OCI-LY1 (cell line): ENCODE results near the gene ADAMTS10.

Experiments used
- EZH2 ChIP-seq: fragments of 200-600 bp; sonication (generic), shearing (Covaris generic); IDR thresholded peaks from 2 replicates; pipeline ENCODE4 v1.8.0; 2017; ENCODE audit warnings: borderline replicate concordance, mixed run types, mild to moderate bottlenecking, antibody characterized with exemption, low read length, moderate library complexity, mixed read lengths
- TF ChIP-seq, protein P1 (sequence below): fragments of 200-600 bp; sonication (generic), shearing (Covaris generic); IDR thresholded peaks from 2 replicates; pipeline ENCODE4 v1.5.1; 2017; ENCODE audit warnings: mild to moderate bottlenecking, antibody characterized with exemption, low read length, moderate library complexity, mixed read lengths

DNA sequence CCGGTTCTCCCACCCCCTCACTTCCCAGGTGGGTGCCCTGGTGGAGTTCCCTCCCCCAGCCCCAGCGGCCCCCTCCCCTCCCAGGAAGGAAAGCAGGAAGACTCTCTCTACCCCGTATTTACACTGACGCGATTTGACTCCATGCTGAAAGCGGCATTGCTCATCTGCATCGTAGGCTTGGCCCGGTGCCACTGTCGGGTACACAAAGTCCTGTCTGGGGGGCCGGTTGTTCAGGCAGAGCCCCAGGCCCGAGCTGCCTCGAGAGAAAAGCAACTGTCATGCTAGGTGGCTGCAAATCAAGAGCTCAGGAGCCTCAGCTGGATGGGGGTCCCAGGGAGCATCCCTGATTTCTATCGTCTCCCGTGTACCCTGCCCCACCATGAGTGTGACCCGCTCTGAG is 14.9 kb downstream of the ADAMTS10 start:
- TF ChIP-seq, protein P1, sequence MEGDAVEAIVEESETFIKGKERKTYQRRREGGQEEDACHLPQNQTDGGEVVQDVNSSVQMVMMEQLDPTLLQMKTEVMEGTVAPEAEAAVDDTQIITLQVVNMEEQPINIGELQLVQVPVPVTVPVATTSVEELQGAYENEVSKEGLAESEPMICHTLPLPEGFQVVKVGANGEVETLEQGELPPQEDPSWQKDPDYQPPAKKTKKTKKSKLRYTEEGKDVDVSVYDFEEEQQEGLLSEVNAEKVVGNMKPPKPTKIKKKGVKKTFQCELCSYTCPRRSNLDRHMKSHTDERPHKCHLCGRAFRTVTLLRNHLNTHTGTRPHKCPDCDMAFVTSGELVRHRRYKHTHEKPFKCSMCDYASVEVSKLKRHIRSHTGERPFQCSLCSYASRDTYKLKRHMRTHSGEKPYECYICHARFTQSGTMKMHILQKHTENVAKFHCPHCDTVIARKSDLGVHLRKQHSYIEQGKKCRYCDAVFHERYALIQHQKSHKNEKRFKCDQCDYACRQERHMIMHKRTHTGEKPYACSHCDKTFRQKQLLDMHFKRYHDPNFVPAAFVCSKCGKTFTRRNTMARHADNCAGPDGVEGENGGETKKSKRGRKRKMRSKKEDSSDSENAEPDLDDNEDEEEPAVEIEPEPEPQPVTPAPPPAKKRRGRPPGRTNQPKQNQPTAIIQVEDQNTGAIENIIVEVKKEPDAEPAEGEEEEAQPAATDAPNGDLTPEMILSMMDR: no peak
- TF ChIP-seq EZH2: no peak
